GM18858 (cell line): ENCODE measurements around the gene KCTD19.
"Not testable (repeated sequence)": the region's sequence is repeated elsewhere in the genome, so short reads cannot be mapped to it uniquely, and the experiment has no call there.

Experiments
- ATAC-seq: cut with Tn5 transposase; IDR thresholded peaks from one replicate; pipeline ENCODE4 v1.9.1; 2021; ENCODE audit not compliant: unreplicated experiment

The KCTD19 gene

GRCh38 chr16:67326472-67327309 is at the start of gene KCTD19, which contains the start of gene LRRC36:
TSS of gene KCTD19 (minus strand) at chr16:67326741. CDS start at chr16:67326707, 34 bp downstream.
TSS of gene LRRC36 (plus strand) at chr16:67326815. CDS start at chr16:67326863, 48 bp downstream.
- no peak for ATAC-seq

GRCh38 chr16:67376012-67376411 is 49.5 kb upstream of the KCTD19 start:
- not testable (repeated sequence) for ATAC-seq

- ATAC-seq, result no peak
These were observed 46.1 kb upstream of the KCTD19 start for GRCh38 chr16:67372664-67373063.

- ATAC-seq, result no peak
These were observed 44.1 kb upstream of the KCTD19 start for GRCh38 chr16:67370661-67371060.

GRCh38 chr16:67364600-67365235 is 38.2 kb upstream of the KCTD19 start:
- no peak for ATAC-seq

GRCh38 chr16:67361038-67361437 is 34.5 kb upstream of the KCTD19 start:
- no peak for ATAC-seq

GRCh38 chr16:67359540-67360269 is 33.2 kb upstream of the KCTD19 start:
- not testable (repeated sequence) for ATAC-seq

- no peak for ATAC-seq
These were observed 31.0 kb upstream of the KCTD19 start for GRCh38 chr16:67357561-67357960.

GRCh38 chr16:67356396-67356795 is 29.9 kb upstream of the KCTD19 start:
- ATAC-seq, result no peak

GRCh38 chr16:67352463-67352862 is 25.9 kb upstream of the KCTD19 start:
- not testable (repeated sequence) for ATAC-seq

- no peak for ATAC-seq
These were observed 23.8 kb upstream of the KCTD19 start for GRCh38 chr16:67350324-67350723.

- ATAC-seq, result no peak
These were observed 22.6 kb upstream of the KCTD19 start for GRCh38 chr16:67349172-67349571.

- no peak for ATAC-seq
These were observed 19.8 kb upstream of the KCTD19 start for GRCh38 chr16:67346341-67346740.

GRCh38 chr16:67345401-67345800 is 18.9 kb upstream of the KCTD19 start:
- no peak for ATAC-seq

GRCh38 chr16:67342616-67343015 is 16.1 kb upstream of the KCTD19 start:
- no peak for ATAC-seq

GRCh38 chr16:67341250-67341649 is 14.7 kb upstream of the KCTD19 start:
- no peak for ATAC-seq

GRCh38 chr16:67339453-67339852 is 12.9 kb upstream of the KCTD19 start:
- ATAC-seq, result no peak

- no peak for ATAC-seq
These were observed 10.1 kb upstream of the KCTD19 start for GRCh38 chr16:67336648-67337047.

- no peak for ATAC-seq
These were observed 9.6 kb upstream of the KCTD19 start for GRCh38 chr16:67336116-67336515.

GRCh38 chr16:67333315-67333714 is 6.8 kb upstream of the KCTD19 start:
- ATAC-seq, result no peak

- no peak for ATAC-seq
These were observed 3.4 kb upstream of the KCTD19 start for GRCh38 chr16:67329901-67330300.

GRCh38 chr16:67327743-67328142 is 1.2 kb upstream of the KCTD19 start:
- no peak for ATAC-seq
